C4-2B (cell line): Measurements from ENCODE around the gene LMNTD2.

Experiments
- CTCF ChIP-seq: fragments of 450-650 bp; conservative IDR thresholded peaks from 2 replicates; pipeline ENCODE4 v1.5.1; 2017; ENCODE audit warnings: mild to moderate bottlenecking
- ZFX ChIP-seq: fragments of 450-650 bp; IDR thresholded peaks from 2 replicates; pipeline ENCODE4 v1.6.1; 2017

GRCh38 chr11:569158-569885 is 8.8 kb upstream of the LMNTD2 start:
- TF ChIP-seq CTCF (no peak), ZFX (no peak)
